A549 (cell line): ENCODE data around the gene DSTYK. TPM values are rescaled to one million over a fixed set of nuclear protein-coding genes. Genes with fewer than 3 reads are reported as not detected.
A peak's percentile ranks its signal among the peaks of the same experiment; 100 is the strongest.

ENCODE experiments used
- ATAC-seq, 2 experiments: fragments of 200-7000 bp in 1 of 2; fragments of >200 bp in 1 of 2; cut with Nextera tagmentation in 1 of 2; cut with Tn5 transposase in 1 of 2; 3 replicates each; pipeline versions ENCODE4 v1.8.0 to v1.9.1; 2018 to 2020; ENCODE audit warnings: mild to moderate bottlenecking in 1 of 2, moderate library complexity in 1 of 2
- CTCF ChIA-PET: fragments of 300-600 bp; sonication (Branson Sonifier 250); formaldehyde crosslinking; extraction: SDS; loops from one replicate; lab custom pipeline; 2021; ENCODE audit warnings: antibody characterized with exemption, inconsistent platforms; lab: Yijun Ruan, JAX
- POLR2A ChIA-PET: fragments of 350-600 bp; formaldehyde crosslinking; extraction: SDS; loops from one replicate; lab custom pipeline; 2021; ENCODE audit warnings: antibody characterized with exemption, inconsistent platforms; lab: Yijun Ruan, JAX
- DNase-seq, 2 experiments: peaks; one replicate each; pipeline versions ENCODE4 v3.0.0 to v3.0.0-alpha.2; 2011 to 2016; ENCODE audit warnings: low read depth in 1 of 2, low spot score in 1 of 2
- FAIRE-seq: peaks from 2 replicates; lab custom pipeline; 2011; peaks lifted over from hg19 to GRCh38; lab: Jason Lieb, UNC
- H3K27ac ChIP-seq, 2 experiments: fragments of >200 bp; sonication (Bioruptor Twin); formaldehyde crosslinking; 3 replicates each; pipeline ENCODE4 v1.5.1; 2016 to 2017
- H3K4me1 ChIP-seq: fragments of >200 bp; sonication (Bioruptor Twin); formaldehyde crosslinking; 3 replicates; pipeline ENCODE4 v1.6.1; 2016
- H3K4me2 ChIP-seq: fragments of >200 bp; sonication (Bioruptor Twin); formaldehyde crosslinking; 3 replicates; pipeline ENCODE4 v1.6.1; 2016
- H3K4me3 ChIP-seq: fragments of >200 bp; sonication (Bioruptor Twin); formaldehyde crosslinking; 3 replicates; pipeline ENCODE4 v1.5.1; 2016
- H3K9me3 ChIP-seq: fragments of >200 bp; sonication (Bioruptor Twin); formaldehyde crosslinking; 3 replicates; pipeline ENCODE4 v1.6.1; 2016
- ATOH8 ChIP-seq: fragments of 250-450 bp; sonication (Bioruptor Pico); IDR thresholded peaks from 2 replicates; pipeline ENCODE4 v1.5.0; 2020; ENCODE audit warnings: low read depth, mild to moderate bottlenecking, moderate library complexity
- BCL3 ChIP-seq: fragments of >200 bp; sonication (Bioruptor Twin); formaldehyde crosslinking; IDR thresholded peaks from 3 replicates; pipeline ENCODE4 v1.6.1; 2016
- BHLHE40 ChIP-seq: IDR thresholded peaks from 2 replicates; pipeline ENCODE4 v1.6.1; 2012; ENCODE audit warnings: low read depth, low read length, inconsistent platforms
- EHMT2 ChIP-seq: fragments of 200-600 bp; sonication (generic); IDR thresholded peaks from 2 replicates; pipeline ENCODE4 v1.6.1; 2016; ENCODE audit warnings: antibody characterized with exemption, low read depth, mild to moderate bottlenecking, moderate library complexity
- EP300 ChIP-seq, 2 experiments: fragments of >200 bp; sonication (Bioruptor Twin); formaldehyde crosslinking; IDR thresholded peaks; 2 replicates in 1 of 2; 3 replicates in 1 of 2; pipeline ENCODE4 v1.6.1; 2016 to 2017
- ESRRA ChIP-seq: fragments of 150-350 bp; IDR thresholded peaks from 2 replicates; pipeline ENCODE4 v1.6.1; 2014; ENCODE audit warnings: mild to moderate bottlenecking, low read length, borderline replicate concordance
- HES2 ChIP-seq: fragments of >200 bp; sonication (Bioruptor Twin); formaldehyde crosslinking; IDR thresholded peaks from 2 replicates; pipeline ENCODE4 v1.6.1; 2016
- HOXA7 ChIP-seq: fragments of 250-450 bp; sonication (Bioruptor Pico); IDR thresholded peaks from 2 replicates; pipeline ENCODE4 v1.5.0; 2020; ENCODE audit warnings: mild to moderate bottlenecking, moderate library complexity
- HOXB5 ChIP-seq: fragments of 250-450 bp; sonication (Bioruptor Pico); IDR thresholded peaks from 2 replicates; pipeline ENCODE4 v1.5.0; 2020; ENCODE audit warnings: mild to moderate bottlenecking, moderate library complexity
- JUNB ChIP-seq: fragments of >200 bp; sonication (Bioruptor Twin); formaldehyde crosslinking; IDR thresholded peaks from 2 replicates; pipeline ENCODE4 v1.6.1; 2016
- MAFK ChIP-seq: fragments of 450-650 bp; IDR thresholded peaks from 2 replicates; pipeline ENCODE4 v1.6.1; 2014; ENCODE audit not compliant: partially characterized antibody
- MAX ChIP-seq: IDR thresholded peaks from 2 replicates; pipeline ENCODE4 v1.6.1; 2012
- MAZ ChIP-seq: fragments of 150-350 bp; IDR thresholded peaks from 2 replicates; pipeline ENCODE4 v1.6.1; 2014; ENCODE audit warnings: antibody characterized with exemption, low read depth, low read length, borderline replicate concordance
- NPAS2 ChIP-seq: fragments of 250-450 bp; sonication (Bioruptor Pico); IDR thresholded peaks from 2 replicates; pipeline ENCODE4 v1.8.0; 2022; ENCODE audit warnings: mild to moderate bottlenecking, moderate library complexity, borderline replicate concordance
- RCOR1 ChIP-seq: fragments of 150-350 bp; IDR thresholded peaks from 2 replicates; pipeline ENCODE4 v1.6.1; 2014; ENCODE audit warnings: antibody characterized with exemption, low read length, low read depth
- RFX5 ChIP-seq: fragments of 450-650 bp; IDR thresholded peaks from 2 replicates; pipeline ENCODE4 v1.7.1; 2014; ENCODE audit warnings: antibody characterized with exemption, mild to moderate bottlenecking, moderate library complexity
- SMC3 ChIP-seq: fragments of >200 bp; sonication (Bioruptor Twin); formaldehyde crosslinking; IDR thresholded peaks from 3 replicates; pipeline ENCODE4 v1.6.1; 2018; ENCODE audit warnings: inconsistent platforms
- TFCP2L1 ChIP-seq: fragments of 250-450 bp; sonication (Bioruptor Pico); IDR thresholded peaks from 2 replicates; pipeline ENCODE4 v1.5.0; 2021; ENCODE audit warnings: mild to moderate bottlenecking
- TP53 ChIP-seq: fragments of 250-450 bp; sonication (Bioruptor Pico); IDR thresholded peaks from 2 replicates; pipeline ENCODE4 v1.5.0; 2021; ENCODE audit warnings: mild to moderate bottlenecking, moderate library complexity
- ZC3H11A ChIP-seq: fragments of 450-650 bp; IDR thresholded peaks from 2 replicates; pipeline ENCODE4 v1.6.1; 2014; ENCODE audit warnings: antibody characterized with exemption, mild to moderate bottlenecking
- ZNF302 ChIP-seq: fragments of 250-450 bp; sonication (Bioruptor Pico); IDR thresholded peaks from 2 replicates; pipeline ENCODE4 v1.9.0; 2021; ENCODE audit warnings: inconsistent platforms, mild to moderate bottlenecking, moderate library complexity
- ZSCAN20 ChIP-seq: fragments of 250-450 bp; sonication (Bioruptor Pico); IDR thresholded peaks from 2 replicates; pipeline ENCODE4 v1.8.0; 2022; ENCODE audit warnings: mild to moderate bottlenecking, moderate library complexity
- WGBS: methylation state at CpG from one replicate; pipeline ENCODE4 v1.1.6; 2017; ENCODE audit errors: missing lambda C conversion rate; 5-methylcytosine and 5-hydroxymethylcytosine counted together
- polyA plus RNA-seq, 4 experiments: library from polyadenylated mRNA; depleted of rRNA in 3 of 4; stranded (reverse); fragments of >200 nt; fragmentation: RNase III in 1 of 4; extraction: RNeasy Plus Mini Kit Qiagen cat#74134 plus additional on column Dnase treatment in 1 of 4; gene quantifications; 2 replicates in 3 of 4; 3 replicates in 1 of 4; pipeline ENCODE4 v1.2.3, GENCODE V29; 2011 to 2017

DSTYK gene
- polyA plus RNA-seq, 2 of the 4 experiments (the other 2 are of a cell fraction), result 8.6 to 9.0 TPM

- ATAC-seq, result no peak
- no peak overlapping the region for H3K4me2 ChIP-seq
- TF ChIP-seq MAZ (no peak), HOXA7 (CRISPR knock-in tag) (no peak), ZC3H11A (no peak)
- no peaks in the 10 kb centered on the region for H3K9me3 ChIP-seq
- no peak overlapping the region for H3K4me3 ChIP-seq
- FAIRE-seq, result no peak
- CTCF ChIA-PET, result interaction anchor here (1.1 to 2.1 kb wide), 4 partner anchors 10 to 47 kb away, joined by 3 to 8 read pairs (median 5); no protein-coding TSS in a partner anchor
- H3K27ac ChIP-seq, result no peak overlapping the region
- H3K4me1 ChIP-seq, result peaks cover 23% of the 10 kb centered on the region
- 73% methylated on average over 2 of the region's 2 CpGs for WGBS
- DNase-seq, result no peak
- POLR2A ChIA-PET, result no interaction called here
Observed at GRCh38 chr1:205188596-205188995, 22.9 kb downstream of the DSTYK start.

- Histone ChIP-seq H3K4me3 (no peak overlapping the region), H3K27ac (no peak overlapping the region), H3K9me3 (no peaks in the 10 kb centered on the region), H3K4me2 (0 out of 3 replicates have a peak overlapping the region, but pooled peaks have one; percentile 5), H3K4me1 (peaks cover 23% of the 10 kb centered on the region)
- TF ChIP-seq MAFK, result peak; percentile 29
- no peak for TF ChIP-seq ZC3H11A
- peak in 1 of 2 experiments; percentile 17 for DNase-seq
- ATAC-seq, result peak in 1 of 2 experiments; percentile 35; a peak in 2 of 6 replicates
- WGBS, result 44% methylated on average over 2 of the region's 2 CpGs
- no peak for FAIRE-seq
- POLR2A ChIA-PET, result no interaction called here
- CTCF ChIA-PET, result interaction anchor here (1.0 to 2.1 kb wide), 4 partner anchors 10 to 46 kb away, joined by 3 to 8 read pairs (median 5); no protein-coding TSS in a partner anchor
Observed at GRCh38 chr1:205188098-205188497, 23.4 kb downstream of the DSTYK start.

GRCh38 chr1:205187420-205187819, 24.1 kb downstream of the DSTYK start:
- no peak overlapping the region for H3K4me3 ChIP-seq
- no peak for FAIRE-seq
- H3K27ac ChIP-seq, result no peak overlapping the region
- H3K4me2 ChIP-seq, result no peak overlapping the region
- no peak for TF ChIP-seq HOXB5
- TF ChIP-seq SMC3, result no peak
- no peak for TF ChIP-seq EP300 (IDR thresholded peaks at IDR 0.05)
- TF ChIP-seq TFCP2L1 (CRISPR knock-in tag), result no peak
- TF ChIP-seq ATOH8 (CRISPR knock-in tag), result no peak
- TF ChIP-seq MAX, result no peak
- no peak for TF ChIP-seq ESRRA
- TF ChIP-seq RCOR1, result no peak
- no peak for TF ChIP-seq ZNF302 (CRISPR knock-in tag)
- TF ChIP-seq BHLHE40, result no peak
- no peak for TF ChIP-seq JUNB
- TF ChIP-seq NPAS2, result no peak
- no peak for TF ChIP-seq MAZ
- TF ChIP-seq TP53, result no peak
- no peak for TF ChIP-seq HES2
- TF ChIP-seq RFX5, result no peak
- TF ChIP-seq BCL3, result no peak
- TF ChIP-seq ZSCAN20, result no peak
- no peak for TF ChIP-seq EHMT2
- TF ChIP-seq, all 56 proteins: peak for 0
- ATAC-seq (no peak), DNase-seq (no peak)
- ChIA-PET POLR2A (no interaction called here), CTCF (interaction anchor here (1.0 to 1.9 kb wide), 2 partner anchors 17 to 46 kb away, joined by 3 to 6 read pairs; no protein-coding TSS in a partner anchor)
- WGBS, result 89% methylated on average over 10 of the region's 10 CpGs
- Histone ChIP-seq H3K4me1 (peaks cover 23% of the 10 kb centered on the region), H3K9me3 (no peaks in the 10 kb centered on the region)
